OCI-LY3 (cell line): ENCODE measurements around the gene DNM3.
"Not testable (repeated sequence)": the region's sequence is repeated elsewhere in the genome, so short reads cannot be mapped to it uniquely, and the experiment has no call there.

Experiments
- H2AFZ ChIP-seq: fragments of 200-600, 300-600 bp; shearing (Covaris generic); 2 replicates; pipeline ENCODE4 v1.6.0; 2014; ENCODE audit warnings: antibody characterized with exemption, low read depth, low read length
- H3K27ac ChIP-seq: fragments of 200-600, 300-600 bp; sonication (generic); 2 replicates; pipeline ENCODE4 v1.5.1; 2014; ENCODE audit warnings: mild to moderate bottlenecking, low read length, moderate library complexity, mixed read lengths
- H3K27me3 ChIP-seq: fragments of 200-600, 300-600 bp; sonication (generic); 2 replicates; pipeline ENCODE4 v1.6.1; 2014; ENCODE audit warnings: low read depth, low read length, mixed read lengths
- H3K36me3 ChIP-seq: fragments of 200-600, 300-600 bp; sonication (generic); replicated peaks from 2 replicates; pipeline ENCODE3; 2014; ENCODE audit warnings: low read depth, low read length, mixed read lengths
- H3K4me1 ChIP-seq: fragments of 300-600, 200-600 bp; sonication (generic); 2 replicates; pipeline ENCODE4 v1.6.1; 2014; ENCODE audit warnings: low read length, mixed read lengths
- H3K4me2 ChIP-seq: fragments of 200-600, 300-600 bp; sonication (generic); 2 replicates; pipeline ENCODE4 v1.6.1; 2014; ENCODE audit warnings: low read length, mixed read lengths
- H3K4me3 ChIP-seq: fragments of 300-600, 200-600 bp; sonication (generic); 2 replicates; pipeline ENCODE4 v1.5.1; 2014; ENCODE audit warnings: antibody characterized with exemption, mild to moderate bottlenecking, low read length, moderate library complexity
- H3K79me2 ChIP-seq: fragments of 300-600, 200-600 bp; shearing (Covaris generic); 2 replicates; pipeline ENCODE4 v1.6.1; 2014; ENCODE audit warnings: mild to moderate bottlenecking, low read length, mixed read lengths
- H3K9ac ChIP-seq: fragments of 300-600, 200-600 bp; shearing (Covaris generic); 2 replicates; pipeline ENCODE4 v1.6.0; 2014; ENCODE audit warnings: mild to moderate bottlenecking, low read length, moderate library complexity
- H3K9me3 ChIP-seq: fragments of 200-600, 300-600 bp; shearing (Covaris generic); 2 replicates; pipeline ENCODE4 v1.6.1; 2014; ENCODE audit warnings: low read length, mixed read lengths; ENCODE audit not compliant: insufficient read depth
- H4K20me1 ChIP-seq: fragments of 200-600, 300-600 bp; sonication (generic); 2 replicates; pipeline ENCODE4 v1.6.1; 2016; ENCODE audit warnings: low read length, mixed read lengths; ENCODE audit not compliant: insufficient read depth
- EZH2phosphoT487 ChIP-seq: fragments of 200-600 bp; shearing (Covaris generic); IDR thresholded peaks from 2 replicates; pipeline ENCODE4 v1.6.1; 2018; ENCODE audit warnings: antibody characterized with exemption, mixed run types, low read depth
- TF ChIP-seq, protein P1 (sequence below): fragments of 200-600, 300-600 bp; sonication (generic); IDR thresholded peaks from 2 replicates; pipeline ENCODE4 v1.5.1; 2014; ENCODE audit warnings: antibody characterized with exemption, low read length, low read depth

The DNM3 gene

DNA sequence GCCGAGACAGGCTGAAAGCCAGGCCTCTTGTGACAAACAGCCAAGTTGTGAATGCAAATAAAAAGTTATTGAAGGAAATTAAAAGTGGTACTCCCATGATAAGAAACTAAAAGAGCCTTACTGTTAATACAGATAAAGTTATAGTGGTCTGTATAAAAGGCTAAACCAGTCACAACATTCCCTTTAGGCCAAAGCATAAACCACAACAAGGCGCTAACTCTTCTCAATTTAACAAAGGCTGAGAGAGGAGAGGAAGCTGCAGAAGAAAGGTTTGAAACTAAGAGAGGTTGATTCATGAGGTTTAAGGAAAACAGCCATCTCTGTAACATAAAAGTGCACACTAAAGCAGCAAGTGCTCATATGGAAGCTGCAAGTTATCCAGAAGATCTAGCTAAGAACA lies 589.9 kb downstream of the DNM3 start:
- no peak overlapping the region for H3K4me3 ChIP-seq
- no peak overlapping the region for H2AFZ ChIP-seq
- H3K27ac ChIP-seq: no peak overlapping the region
- no peaks in the 10 kb centered on the region for H3K79me2 ChIP-seq
- no peak overlapping the region for H3K9ac ChIP-seq
- H3K36me3 ChIP-seq: no peaks in the 10 kb centered on the region
- no peaks in the 10 kb centered on the region for H4K20me1 ChIP-seq
- peaks cover 7% of the 10 kb centered on the region for H3K4me1 ChIP-seq
- TF ChIP-seq, protein P1, sequence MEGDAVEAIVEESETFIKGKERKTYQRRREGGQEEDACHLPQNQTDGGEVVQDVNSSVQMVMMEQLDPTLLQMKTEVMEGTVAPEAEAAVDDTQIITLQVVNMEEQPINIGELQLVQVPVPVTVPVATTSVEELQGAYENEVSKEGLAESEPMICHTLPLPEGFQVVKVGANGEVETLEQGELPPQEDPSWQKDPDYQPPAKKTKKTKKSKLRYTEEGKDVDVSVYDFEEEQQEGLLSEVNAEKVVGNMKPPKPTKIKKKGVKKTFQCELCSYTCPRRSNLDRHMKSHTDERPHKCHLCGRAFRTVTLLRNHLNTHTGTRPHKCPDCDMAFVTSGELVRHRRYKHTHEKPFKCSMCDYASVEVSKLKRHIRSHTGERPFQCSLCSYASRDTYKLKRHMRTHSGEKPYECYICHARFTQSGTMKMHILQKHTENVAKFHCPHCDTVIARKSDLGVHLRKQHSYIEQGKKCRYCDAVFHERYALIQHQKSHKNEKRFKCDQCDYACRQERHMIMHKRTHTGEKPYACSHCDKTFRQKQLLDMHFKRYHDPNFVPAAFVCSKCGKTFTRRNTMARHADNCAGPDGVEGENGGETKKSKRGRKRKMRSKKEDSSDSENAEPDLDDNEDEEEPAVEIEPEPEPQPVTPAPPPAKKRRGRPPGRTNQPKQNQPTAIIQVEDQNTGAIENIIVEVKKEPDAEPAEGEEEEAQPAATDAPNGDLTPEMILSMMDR: no peak
- TF ChIP-seq EZH2phosphoT487: no peak
- no peaks in the 10 kb centered on the region for H3K9me3 ChIP-seq
- H3K4me2 ChIP-seq: no peak overlapping the region
- H3K27me3 ChIP-seq: no peaks in the 10 kb centered on the region

GRCh38 chr1:172431721-172432192 lies 590.5 kb downstream of the DNM3 start:
- Histone ChIP-seq H2AFZ (no peak overlapping the region), H3K36me3 (no peaks in the 10 kb centered on the region), H3K9ac (no peak overlapping the region), H3K4me3 (no peak overlapping the region), H3K27me3 (no peaks in the 10 kb centered on the region), H3K4me2 (no peak overlapping the region), H3K4me1 (peaks cover 7% of the 10 kb centered on the region), H4K20me1 (no peaks in the 10 kb centered on the region), H3K79me2 (no peaks in the 10 kb centered on the region), H3K27ac (no peak overlapping the region), H3K9me3 (no peaks in the 10 kb centered on the region)
- TF ChIP-seq, protein P1: no peak
- TF ChIP-seq EZH2phosphoT487: no peak

GRCh38 chr1:172437183-172437582 lies 595.9 kb downstream of the DNM3 start:
- H3K27ac ChIP-seq, H3K27me3 ChIP-seq, H2AFZ ChIP-seq, H4K20me1 ChIP-seq, H3K9me3 ChIP-seq, H3K9ac ChIP-seq, H3K4me2 ChIP-seq, H3K4me3 ChIP-seq, H3K4me1 ChIP-seq: not testable (repeated sequence)
- H3K36me3 ChIP-seq: peaks cover 18% of the 10 kb centered on the region
- H3K79me2 ChIP-seq: peaks cover 12% of the 10 kb centered on the region

DNA sequence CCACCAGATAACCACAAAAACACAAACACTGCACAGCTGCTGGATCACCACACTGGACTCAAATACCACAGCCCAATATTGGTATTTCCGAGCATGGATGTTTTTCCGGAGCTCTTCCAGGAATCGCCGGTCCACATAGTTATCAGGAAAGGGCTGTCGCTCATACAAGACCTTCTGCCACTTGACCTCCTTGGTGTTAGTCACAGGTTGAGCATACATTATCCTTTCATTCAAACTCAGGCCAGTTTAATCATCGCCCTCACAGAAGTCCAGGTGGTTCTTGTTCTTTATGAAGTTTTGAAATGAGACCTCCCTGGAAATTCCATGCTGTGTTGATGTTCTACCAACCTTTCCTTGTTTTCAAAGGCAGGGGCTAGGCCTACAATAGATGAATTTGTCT lies 601.1 kb downstream of the DNM3 start:
- no peak for TF ChIP-seq EZH2phosphoT487
- TF ChIP-seq, protein P1: no peak
- no peak overlapping the region for H2AFZ ChIP-seq
- peaks cover 14% of the 10 kb centered on the region for H3K4me1 ChIP-seq
- H3K27ac ChIP-seq: no peak overlapping the region
- no peaks in the 10 kb centered on the region for H4K20me1 ChIP-seq
- H3K9ac ChIP-seq: no peak overlapping the region
- H3K9me3 ChIP-seq: no peaks in the 10 kb centered on the region
- no peak overlapping the region for H3K4me3 ChIP-seq
- H3K36me3 ChIP-seq: peaks cover 19% of the 10 kb centered on the region
- peaks cover 29% of the 10 kb centered on the region for H3K79me2 ChIP-seq
- peak overlapping the region; percentile 67; the same call in 1 of the 2 replicates for H3K4me2 ChIP-seq
- no peaks in the 10 kb centered on the region for H3K27me3 ChIP-seq
